ENCODE data around the gene BAZ2B. TPM values are rescaled to one million over a fixed set of nuclear protein-coding genes. Genes with fewer than 3 reads are reported as not detected.
A peak's percentile ranks its signal among the peaks of the same experiment; 100 is the strongest.

BAZ2B gene
- total and polyA plus RNA-seq, 9 of the 15 experiments (the other 6 are each of a cell fraction or from before 2014, with no cell fraction given), result 7.5 to 38.6 (median 19.8) TPM

DNA sequence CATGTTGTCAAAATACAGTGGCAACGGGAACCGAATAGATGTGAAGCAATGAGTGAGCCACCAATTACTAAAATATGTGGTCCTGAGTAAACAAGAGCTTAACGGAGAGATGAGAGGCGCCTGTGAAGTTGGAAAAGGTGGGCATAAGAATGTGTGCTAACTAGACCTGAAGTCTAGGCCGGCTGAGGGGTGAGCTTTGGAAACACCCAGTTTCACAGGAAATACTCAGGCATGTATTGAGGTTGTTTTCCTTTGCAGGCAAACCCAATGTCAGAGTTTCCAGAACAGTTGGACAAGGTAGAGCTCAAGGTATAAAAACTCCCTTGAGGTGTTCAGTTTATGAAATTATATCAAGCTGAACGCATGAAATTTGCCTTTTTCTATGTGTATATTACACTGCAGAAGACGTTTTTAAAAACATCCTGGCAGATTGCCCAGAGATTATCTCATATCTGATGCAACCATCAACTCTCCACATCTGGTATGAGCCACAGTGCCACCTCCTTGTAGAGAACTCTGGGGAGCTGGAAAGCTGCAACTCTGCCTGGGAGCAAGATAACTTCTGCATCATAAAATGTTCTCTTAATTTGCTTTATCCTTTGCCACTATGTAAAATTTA is 325.9 kb downstream of the BAZ2B start (continued):
- TF ChIP-seq TAL1 (IDR thresholded peaks at IDR 0.05), result no peak
- TF ChIP-seq GABPA (tag; conservative IDR thresholded peaks at IDR 0.05; ENCODE audit: low read depth), result 0 out of 2 replicates have a peak, but pooled peaks have one; percentile 19
- TF ChIP-seq MCM3 (IDR thresholded peaks at IDR 0.05), result no peak
- 0 out of 4 replicates have a peak, but pooled peaks of 1 of the 2 experiments have one; percentile 5 for TF ChIP-seq FOXA3 (CRISPR knock-in tag; conservative IDR thresholded peaks at IDR 0.05 in 1 of 2, IDR thresholded peaks at IDR 0.05 in 1 of 2)
- TF ChIP-seq CTCF (IDR thresholded peaks at IDR 0.05 in 2 of 3, conservative IDR thresholded peaks at IDR 0.05 in 1 of 3; ENCODE audit: insufficient read depth in 2 of 3, low read depth in 1 of 3, low read length in 3 of 3), result 0 out of 6 replicates have a peak, but pooled peaks of 1 of the 3 experiments have one; percentile 7
- TF ChIP-seq, protein P1, sequence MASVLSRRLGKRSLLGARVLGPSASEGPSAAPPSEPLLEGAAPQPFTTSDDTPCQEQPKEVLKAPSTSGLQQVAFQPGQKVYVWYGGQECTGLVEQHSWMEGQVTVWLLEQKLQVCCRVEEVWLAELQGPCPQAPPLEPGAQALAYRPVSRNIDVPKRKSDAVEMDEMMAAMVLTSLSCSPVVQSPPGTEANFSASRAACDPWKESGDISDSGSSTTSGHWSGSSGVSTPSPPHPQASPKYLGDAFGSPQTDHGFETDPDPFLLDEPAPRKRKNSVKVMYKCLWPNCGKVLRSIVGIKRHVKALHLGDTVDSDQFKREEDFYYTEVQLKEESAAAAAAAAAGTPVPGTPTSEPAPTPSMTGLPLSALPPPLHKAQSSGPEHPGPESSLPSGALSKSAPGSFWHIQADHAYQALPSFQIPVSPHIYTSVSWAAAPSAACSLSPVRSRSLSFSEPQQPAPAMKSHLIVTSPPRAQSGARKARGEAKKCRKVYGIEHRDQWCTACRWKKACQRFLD (CRISPR knock-in tag; IDR thresholded peaks at IDR 0.05), result no peak
- TF ChIP-seq, protein P2, sequence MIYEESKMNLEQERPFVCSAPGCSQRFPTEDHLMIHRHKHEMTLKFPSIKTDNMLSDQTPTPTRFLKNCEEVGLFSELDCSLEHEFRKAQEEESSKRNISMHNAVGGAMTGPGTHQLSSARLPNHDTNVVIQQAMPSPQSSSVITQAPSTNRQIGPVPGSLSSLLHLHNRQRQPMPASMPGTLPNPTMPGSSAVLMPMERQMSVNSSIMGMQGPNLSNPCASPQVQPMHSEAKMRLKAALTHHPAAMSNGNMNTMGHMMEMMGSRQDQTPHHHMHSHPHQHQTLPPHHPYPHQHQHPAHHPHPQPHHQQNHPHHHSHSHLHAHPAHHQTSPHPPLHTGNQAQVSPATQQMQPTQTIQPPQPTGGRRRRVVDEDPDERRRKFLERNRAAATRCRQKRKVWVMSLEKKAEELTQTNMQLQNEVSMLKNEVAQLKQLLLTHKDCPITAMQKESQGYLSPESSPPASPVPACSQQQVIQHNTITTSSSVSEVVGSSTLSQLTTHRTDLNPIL (CRISPR knock-in tag; IDR thresholded peaks at IDR 0.05), result no peak
- TF ChIP-seq ZNF785 (CRISPR knock-in tag; IDR thresholded peaks at IDR 0.05), result no peak
- TF ChIP-seq STAT5A (IDR thresholded peaks at IDR 0.05; ENCODE audit: borderline replicate concordance, low read length), result no peak
- TF ChIP-seq, protein P3, sequence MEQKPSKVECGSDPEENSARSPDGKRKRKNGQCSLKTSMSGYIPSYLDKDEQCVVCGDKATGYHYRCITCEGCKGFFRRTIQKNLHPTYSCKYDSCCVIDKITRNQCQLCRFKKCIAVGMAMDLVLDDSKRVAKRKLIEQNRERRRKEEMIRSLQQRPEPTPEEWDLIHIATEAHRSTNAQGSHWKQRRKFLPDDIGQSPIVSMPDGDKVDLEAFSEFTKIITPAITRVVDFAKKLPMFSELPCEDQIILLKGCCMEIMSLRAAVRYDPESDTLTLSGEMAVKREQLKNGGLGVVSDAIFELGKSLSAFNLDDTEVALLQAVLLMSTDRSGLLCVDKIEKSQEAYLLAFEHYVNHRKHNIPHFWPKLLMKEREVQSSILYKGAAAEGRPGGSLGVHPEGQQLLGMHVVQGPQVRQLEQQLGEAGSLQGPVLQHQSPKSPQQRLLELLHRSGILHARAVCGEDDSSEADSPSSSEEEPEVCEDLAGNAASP (IDR thresholded peaks at IDR 0.05), result no peak
- TF ChIP-seq DNMT1 (IDR thresholded peaks at IDR 0.05), result no peak
- TF ChIP-seq, protein P4, sequence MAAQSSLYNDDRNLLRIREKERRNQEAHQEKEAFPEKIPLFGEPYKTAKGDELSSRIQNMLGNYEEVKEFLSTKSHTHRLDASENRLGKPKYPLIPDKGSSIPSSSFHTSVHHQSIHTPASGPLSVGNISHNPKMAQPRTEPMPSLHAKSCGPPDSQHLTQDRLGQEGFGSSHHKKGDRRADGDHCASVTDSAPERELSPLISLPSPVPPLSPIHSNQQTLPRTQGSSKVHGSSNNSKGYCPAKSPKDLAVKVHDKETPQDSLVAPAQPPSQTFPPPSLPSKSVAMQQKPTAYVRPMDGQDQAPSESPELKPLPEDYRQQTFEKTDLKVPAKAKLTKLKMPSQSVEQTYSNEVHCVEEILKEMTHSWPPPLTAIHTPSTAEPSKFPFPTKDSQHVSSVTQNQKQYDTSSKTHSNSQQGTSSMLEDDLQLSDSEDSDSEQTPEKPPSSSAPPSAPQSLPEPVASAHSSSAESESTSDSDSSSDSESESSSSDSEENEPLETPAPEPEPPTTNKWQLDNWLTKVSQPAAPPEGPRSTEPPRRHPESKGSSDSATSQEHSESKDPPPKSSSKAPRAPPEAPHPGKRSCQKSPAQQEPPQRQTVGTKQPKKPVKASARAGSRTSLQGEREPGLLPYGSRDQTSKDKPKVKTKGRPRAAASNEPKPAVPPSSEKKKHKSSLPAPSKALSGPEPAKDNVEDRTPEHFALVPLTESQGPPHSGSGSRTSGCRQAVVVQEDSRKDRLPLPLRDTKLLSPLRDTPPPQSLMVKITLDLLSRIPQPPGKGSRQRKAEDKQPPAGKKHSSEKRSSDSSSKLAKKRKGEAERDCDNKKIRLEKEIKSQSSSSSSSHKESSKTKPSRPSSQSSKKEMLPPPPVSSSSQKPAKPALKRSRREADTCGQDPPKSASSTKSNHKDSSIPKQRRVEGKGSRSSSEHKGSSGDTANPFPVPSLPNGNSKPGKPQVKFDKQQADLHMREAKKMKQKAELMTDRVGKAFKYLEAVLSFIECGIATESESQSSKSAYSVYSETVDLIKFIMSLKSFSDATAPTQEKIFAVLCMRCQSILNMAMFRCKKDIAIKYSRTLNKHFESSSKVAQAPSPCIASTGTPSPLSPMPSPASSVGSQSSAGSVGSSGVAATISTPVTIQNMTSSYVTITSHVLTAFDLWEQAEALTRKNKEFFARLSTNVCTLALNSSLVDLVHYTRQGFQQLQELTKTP (IDR thresholded peaks at IDR 0.05; ENCODE audit: low read depth in 1 of 2, partially characterized antibody in 2 of 2), result no peak
- TF ChIP-seq YBX1 (IDR thresholded peaks at IDR 0.05), result no peak
- TF ChIP-seq EWSR1 (IDR thresholded peaks at IDR 0.05; ENCODE audit: borderline replicate concordance, low read depth, partially characterized antibody), result no peak
- no peak for TF ChIP-seq ZNF766 (CRISPR knock-in tag; conservative IDR thresholded peaks at IDR 0.05)
- TF ChIP-seq ZNF165 (CRISPR knock-in tag; IDR thresholded peaks at IDR 0.05; ENCODE audit: borderline replicate concordance), result no peak
- TF ChIP-seq GABPB1 (CRISPR knock-in tag; IDR thresholded peaks at IDR 0.05), result no peak

Measured in K562 (cell line).